GM19372 (cell line): ENCODE measurements around the gene SELE.
"Not testable (repeated sequence)": the region's sequence is repeated elsewhere in the genome, so short reads cannot be mapped to it uniquely, and the experiment has no call there.

Experiments
- ATAC-seq: cut with Tn5 transposase; IDR thresholded peaks from one replicate; pipeline ENCODE4 v1.9.1; 2021; ENCODE audit warnings: mild to moderate bottlenecking, low read depth, moderate library complexity; ENCODE audit not compliant: unreplicated experiment

The SELE gene

DNA sequence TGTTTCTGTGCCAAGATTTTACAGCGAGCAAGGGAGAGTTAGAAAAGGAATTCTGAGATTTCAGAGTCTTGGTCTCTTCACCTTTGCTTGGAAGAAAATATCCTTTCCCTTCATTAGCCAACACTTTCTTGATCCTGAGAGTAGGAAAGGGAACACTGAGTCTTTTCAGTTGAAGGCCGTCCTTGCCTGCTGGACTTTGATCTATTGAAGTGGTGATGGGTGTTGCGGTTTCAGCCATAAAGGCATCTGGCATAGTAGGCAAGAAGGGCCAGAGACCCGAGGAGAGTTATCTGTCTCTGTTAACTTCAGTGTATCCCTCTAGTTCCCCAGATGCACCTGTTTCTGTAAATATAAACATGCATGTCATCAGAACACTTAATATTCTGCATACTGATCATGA, 9.7 kb downstream of the SELE start:
- no peak for ATAC-seq

- no peak for ATAC-seq
Measured at GRCh38 chr1:169723763-169724162, 10.1 kb downstream of the SELE start.

DNA sequence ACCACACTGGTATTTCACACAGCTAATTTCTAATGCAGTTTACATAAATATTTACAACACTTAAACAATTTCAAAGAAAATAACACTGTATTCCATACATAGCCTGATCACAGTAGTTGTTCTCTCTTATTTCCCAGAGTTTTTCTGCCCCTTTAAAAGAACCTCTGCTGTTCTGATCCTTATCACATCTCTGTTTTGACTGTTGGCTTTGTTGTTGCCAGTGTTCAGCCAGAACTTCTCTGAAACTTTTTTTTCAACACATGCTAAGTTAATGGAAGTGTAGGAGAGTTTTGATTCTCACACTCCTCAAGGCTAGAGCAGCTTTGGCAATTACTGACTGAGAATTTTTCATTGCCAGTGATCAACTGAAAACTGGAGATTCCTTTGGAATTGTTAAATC, 11.1 kb downstream of the SELE start:
- no peak for ATAC-seq

GRCh38 chr1:169715100-169715499, 18.8 kb downstream of the SELE start:
- ATAC-seq = not testable (repeated sequence)

- not testable (repeated sequence) for ATAC-seq
Measured at GRCh38 chr1:169713090-169713489, 20.8 kb downstream of the SELE start.

GRCh38 chr1:169712309-169712631, 21.6 kb downstream of the SELE start:
- ATAC-seq = no peak

DNA sequence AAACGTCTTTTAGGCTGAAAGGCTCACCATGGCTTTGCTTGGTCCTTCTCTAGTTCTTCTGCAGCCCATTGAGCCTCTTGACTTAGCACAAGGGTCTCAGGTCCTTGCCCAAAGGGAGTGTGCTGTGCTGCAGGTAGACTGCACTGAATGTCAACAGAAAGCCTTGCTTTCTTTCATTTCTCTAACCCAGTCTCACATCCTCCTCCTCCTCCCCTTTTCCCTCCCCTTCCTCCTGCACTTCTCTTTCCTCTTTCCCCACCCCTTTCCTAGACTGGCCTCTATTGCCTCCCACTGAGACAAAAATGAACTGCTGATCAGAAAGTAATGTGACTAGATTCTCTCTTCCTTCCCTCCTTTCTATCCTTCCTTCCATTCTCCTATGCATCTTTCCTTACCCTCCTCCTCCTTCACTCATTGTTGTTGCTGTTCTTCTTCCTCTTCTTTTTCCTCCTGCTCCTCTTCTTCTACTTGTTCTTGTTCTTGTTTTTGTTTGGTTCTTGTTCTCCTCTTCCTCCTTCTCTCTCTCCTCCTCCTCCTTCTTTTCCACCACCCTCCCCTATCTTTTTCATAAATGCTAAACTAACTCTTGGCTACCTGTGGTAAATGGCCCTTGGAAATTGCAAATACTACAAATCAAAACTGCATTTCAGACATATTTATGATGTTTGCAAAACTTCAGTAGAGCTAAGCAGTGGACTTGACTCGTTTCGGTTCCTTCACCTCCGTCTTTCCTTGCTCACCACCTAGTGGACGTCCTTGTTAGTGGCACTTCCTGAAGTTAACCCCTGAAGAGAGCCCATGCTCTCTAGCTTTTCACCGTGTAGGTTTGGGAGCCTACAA, 22.2 kb downstream of the SELE start, which contains the start of gene SELL:
SELL (minus strand) TSS at position 152 of the 840 bp plus-strand sequence; CDS start at position 30, 122 bp downstream.
- peak; percentile 77 for ATAC-seq

DNA sequence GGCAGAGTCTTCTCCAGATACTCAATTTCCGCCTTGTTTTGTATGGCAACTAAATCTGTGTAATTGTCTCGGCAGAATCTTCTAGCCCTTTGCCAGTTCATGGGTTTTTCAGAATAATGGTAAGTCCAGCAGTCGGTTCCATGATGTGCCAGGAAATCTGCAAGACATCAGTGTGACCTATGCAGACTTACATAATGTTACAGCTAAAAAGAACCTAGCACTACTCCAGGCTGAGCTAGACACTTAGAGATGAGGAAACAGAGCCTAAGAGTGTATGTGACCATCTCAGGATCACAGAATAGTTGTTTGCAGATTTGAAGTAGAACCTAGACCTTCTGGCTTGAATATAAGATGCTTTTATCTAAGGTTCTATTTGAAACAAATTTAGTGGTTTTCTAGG, 25.2 kb downstream of the SELE start:
- ATAC-seq = no peak

DNA sequence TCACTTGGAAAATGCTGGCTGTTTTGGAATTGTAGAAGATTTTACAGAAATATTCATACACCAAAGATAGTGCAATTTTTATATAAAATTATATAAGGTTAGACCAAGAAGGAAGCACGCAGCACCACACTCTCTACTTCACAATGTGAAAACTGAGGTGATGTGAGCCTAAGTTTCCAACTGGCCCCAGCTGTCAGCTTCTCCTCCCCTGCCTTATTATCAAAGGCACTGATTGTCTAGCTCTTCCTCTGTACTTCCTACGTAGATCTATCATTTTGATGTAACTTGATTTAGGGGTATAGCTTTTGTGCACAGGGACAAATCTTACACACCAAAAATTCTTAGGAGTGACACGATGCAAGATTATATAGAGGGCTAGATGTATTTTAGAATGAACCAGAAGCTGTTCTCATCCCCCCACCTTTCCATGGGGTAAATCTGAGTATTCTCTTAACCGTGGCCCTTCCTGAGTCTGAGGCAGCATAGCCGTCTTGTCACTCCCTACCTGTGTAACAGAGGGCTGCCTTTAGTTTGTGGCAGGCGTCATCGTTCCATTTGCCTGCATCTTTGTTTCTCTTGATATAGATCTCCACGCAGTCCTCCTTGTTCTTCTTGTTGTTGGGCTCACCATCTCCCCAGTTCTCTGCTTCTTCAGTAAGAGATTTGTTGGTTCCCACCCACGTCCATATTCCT, 25.8 kb downstream of the SELE start:
- ATAC-seq = no peak

DNA sequence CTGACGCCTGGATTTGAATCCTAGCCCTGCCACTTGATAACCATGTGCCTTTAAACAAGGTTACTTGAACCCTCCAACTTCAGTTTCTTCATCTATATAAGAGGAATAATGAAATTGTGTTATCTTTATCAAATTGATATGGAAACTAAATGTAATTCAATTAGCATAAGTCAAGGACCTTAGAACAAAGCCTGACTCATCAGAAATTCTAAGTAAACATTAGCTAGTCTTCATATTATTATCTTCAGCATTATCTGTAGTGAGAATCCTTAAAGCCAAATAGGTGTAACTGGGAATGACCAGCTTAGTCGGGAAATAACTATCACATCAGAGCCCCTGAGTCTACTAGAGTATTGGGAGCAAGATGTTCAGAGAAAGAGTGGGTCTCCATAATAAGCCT, 29.1 kb downstream of the SELE start:
- no peak for ATAC-seq

- ATAC-seq = no peak
Measured at GRCh38 chr1:169701261-169702005, 32.4 kb downstream of the SELE start.

GRCh38 chr1:169699707-169700106, 34.2 kb downstream of the SELE start:
- no peak for ATAC-seq

- ATAC-seq = no peak
Measured at GRCh38 chr1:169698976-169699375, 34.9 kb downstream of the SELE start.

- ATAC-seq = peak; percentile 37
Measured at GRCh38 chr1:169697755-169698154, 36.1 kb downstream of the SELE start.

DNA sequence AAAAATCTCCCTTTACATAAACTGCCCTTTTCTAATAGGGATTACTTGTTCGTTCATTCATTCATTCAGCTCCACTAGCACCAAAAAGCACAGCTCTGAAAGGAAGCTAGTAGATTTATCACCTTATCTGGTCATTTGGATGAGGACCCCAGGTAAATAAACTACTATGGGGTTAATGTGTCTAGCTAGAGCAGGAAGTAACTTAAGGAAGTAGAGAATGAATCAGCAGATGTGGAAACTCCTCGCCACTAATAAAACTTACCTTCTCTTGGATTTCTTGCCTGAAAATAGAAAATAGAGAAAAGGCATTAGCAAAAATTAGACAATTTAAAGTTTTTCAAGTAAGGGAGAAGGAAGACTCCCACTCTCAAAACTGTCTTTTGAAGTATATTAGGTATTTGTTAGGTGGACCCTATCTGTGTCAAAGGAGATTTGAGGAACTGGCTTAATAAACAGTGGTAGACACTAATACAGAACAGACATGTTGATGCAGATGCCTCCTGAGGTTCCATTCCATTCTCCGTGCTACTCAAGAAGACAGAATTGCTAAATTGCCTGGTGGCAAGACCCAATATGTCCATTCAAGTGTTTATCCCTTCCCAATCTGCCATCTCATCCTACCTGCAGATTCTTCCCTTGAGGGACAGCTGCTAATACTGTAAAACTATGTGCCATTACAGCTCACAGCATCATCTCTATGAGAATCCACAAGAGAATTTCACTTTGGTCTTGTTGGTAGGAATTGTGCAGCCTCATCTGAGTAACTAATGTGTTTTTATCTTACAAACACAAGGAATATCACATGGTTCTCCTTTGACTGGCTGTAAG, 37.4 kb downstream of the SELE start:
- ATAC-seq = no peak

DNA sequence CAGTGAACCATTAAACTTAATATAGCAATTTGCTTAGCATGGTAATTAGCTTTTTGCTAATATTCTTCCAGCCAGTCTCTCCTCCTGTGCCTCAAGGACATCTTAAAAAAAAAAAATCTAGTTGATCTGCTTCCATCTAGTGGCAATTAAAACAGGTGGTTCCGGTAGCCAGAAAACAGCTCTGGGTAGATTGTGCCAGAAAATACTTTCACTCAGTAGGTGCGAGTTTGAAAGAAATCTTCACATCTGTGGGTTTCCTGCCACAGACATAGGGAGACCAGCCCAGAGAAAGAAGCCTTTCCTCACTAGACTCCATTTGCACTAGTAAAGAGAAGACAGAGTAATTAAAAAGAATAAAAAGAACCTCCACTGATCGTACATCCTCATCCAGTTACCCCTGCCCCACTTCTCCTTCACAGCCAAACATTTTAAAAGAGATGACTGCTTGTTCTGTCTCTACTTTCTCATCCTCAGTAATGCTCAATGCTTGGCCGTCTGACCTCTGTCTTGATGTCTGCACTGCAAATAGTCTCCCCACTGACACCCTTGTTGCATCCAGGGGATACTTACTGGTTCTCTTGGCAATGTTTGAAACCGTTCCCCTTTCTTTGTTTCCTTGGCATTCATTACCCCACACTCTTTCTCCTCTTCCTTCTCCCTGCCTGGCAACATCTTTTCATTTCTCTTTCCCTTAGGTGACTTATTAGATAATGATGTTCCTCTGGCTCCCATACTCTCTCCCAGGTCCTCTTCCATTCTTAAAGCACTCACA, 39.4 kb downstream of the SELE start:
- ATAC-seq = peak; percentile 36

DNA sequence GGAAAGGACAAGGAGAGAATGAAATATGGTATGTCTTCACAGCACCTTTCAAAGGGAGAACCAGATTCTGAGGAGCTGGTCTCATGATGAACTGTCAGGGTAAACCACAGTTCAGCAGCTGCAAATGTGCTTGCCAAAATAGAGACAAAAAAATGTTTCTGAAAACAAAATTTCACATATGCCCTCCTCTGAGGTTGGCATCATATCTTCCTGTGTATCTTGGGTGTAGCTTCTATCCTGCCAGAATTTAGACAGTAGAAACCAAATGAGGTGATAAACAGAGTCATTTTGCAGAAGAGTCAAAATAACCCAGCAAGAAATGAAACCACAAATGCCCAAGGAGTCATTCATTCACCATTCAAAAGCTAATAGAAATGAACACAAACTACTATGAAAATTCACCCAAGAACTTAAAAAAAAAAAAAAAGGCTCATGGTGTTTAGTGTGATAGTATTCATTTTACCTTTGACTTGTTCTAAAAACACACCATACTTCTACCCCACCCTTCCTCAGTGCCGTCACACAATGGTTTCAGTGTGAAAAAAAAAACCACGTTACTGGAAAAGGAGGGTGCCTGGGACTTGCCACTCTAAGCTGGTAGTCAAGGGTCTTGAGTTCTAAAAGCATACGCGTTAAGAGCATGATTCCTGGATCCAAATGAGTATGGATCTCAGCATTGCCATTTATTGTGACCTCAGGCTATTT, 41.0 kb downstream of the SELE start:
- no peak for ATAC-seq

- ATAC-seq = no peak
Measured at GRCh38 chr1:169690489-169690888, 43.4 kb downstream of the SELE start.

DNA sequence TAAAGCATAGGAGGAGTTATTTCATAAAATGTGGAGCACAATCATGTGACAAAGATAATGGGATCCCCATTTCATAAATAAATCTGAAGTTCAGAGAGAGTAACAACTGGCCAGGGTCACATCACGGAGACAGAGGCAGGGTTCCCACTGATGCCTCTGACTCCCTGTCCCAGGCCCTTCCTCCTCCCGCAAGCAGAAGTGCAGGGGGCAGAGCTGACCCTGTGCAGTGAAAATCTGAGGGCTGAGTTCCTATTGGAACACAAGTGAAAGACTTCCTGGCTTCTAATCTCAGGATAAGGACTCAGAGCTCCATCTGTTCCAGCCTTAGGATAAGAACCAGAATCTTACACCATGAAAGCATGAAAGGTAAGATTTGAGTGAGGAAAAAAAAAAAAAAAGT, 44.5 kb downstream of the SELE start:
- no peak for ATAC-seq
